Gastroesophageal sphincter (tissue), 3 donors: ENCODE measurements around the gene ISLR.

ENCODE experiments used
- CTCF ChIP-seq, 4 experiments: fragments of 200-600 bp in 2 of 4; fragments of 450-650 bp in 2 of 4; sonication (generic) in 1 of 4; IDR thresholded peaks; one replicate each; pipeline ENCODE4 v1.5.1; 2017 to 2019; ENCODE audit warnings: antibody characterized with exemption in 4 of 4, mild to moderate bottlenecking in 2 of 4, moderate library complexity in 2 of 4
- POLR2A ChIP-seq, 2 donors: fragments of 450-650 bp; IDR thresholded peaks; one replicate each; pipeline ENCODE4 v1.6.1; 2017; ENCODE audit warnings: antibody characterized with exemption in 2 of 2, mild to moderate bottlenecking in 2 of 2, moderate library complexity in 1 of 2

GRCh38 chr15:74128785-74129585 is 44.5 kb upstream of the ISLR start:
- no peak for TF ChIP-seq POLR2A (IDR thresholded peaks at IDR 0.05)
- TF ChIP-seq CTCF (IDR thresholded peaks at IDR 0.05), result no peak
